Measurements from ENCODE around the gene MAP3K14. TPM values are rescaled to one million over a fixed set of nuclear protein-coding genes. Genes with fewer than 3 reads are reported as not detected.
A peak's percentile ranks its signal among the peaks of the same experiment; 100 is the strongest.

The MAP3K14 gene
- total and polyA plus RNA-seq, 2 of the 4 experiments (the other 2 are of a cell fraction) = 4.1 to 21.7 TPM

DNA sequence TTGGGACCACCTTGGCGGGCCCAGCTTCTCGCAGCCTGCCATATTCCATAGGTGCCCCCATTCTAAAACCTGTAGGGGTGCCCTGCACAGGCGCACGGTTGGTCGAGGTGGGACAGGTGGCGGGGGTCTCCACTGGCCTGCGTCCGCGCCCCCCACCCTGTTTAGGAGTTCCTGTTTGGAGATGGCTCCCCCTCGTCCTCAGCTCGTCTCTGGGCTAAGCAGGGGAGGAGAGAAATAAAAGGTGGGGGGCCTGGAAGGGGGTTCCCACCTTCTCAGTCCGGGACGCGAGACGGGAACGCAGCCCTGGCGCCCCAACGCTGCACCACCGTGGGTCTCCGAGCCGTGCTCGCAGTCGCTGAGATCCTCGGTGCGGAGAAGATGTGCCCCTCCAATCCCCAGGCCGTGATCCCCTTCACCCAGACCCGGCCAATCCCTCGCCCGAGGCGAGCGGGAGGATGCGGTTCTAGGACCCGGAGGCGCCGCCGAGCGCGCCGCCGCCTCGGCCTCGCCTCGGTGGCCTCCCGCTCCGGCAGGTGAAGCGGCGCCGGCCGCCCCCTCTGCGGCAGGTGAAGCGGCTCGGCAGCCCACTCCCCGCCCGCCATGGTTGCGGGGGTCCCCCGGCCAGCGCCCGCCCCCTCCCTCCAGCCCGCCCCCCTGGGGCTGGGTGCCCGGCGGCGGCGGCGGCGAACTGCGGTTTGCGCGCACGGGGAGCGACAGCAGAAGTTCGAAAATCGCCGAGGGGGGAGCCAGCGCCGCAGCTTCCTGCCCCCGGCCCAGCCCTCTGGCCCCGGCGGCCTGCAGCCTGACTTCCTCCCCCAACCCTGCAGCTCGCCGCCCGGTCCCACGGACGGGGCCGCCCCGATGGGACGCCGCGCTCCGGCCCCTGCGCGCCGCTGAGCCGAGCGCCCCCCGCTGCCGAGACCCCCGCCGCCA lies 95.5 kb downstream of the MAP3K14 start, which contains the start of gene FMNL1:
FMNL1 (plus strand) TSS at position 805 of the 933 bp plus-strand sequence. CDS start 240 bp downstream, outside the sequence.
- H2AK9ac ChIP-seq (replicated peaks; ENCODE audit: low read depth, low read length, poor library complexity) = peak within 1 kb of the TSS; percentile 82
- no peak within 1 kb of the TSS; the same call in 1 of the 2 replicates for H3K27ac ChIP-seq (ENCODE audit: insufficient read depth, low read length)
- peak within 1 kb of the TSS; percentile 62 for H3K9ac ChIP-seq (ENCODE audit: low read depth, low read length)
- H3K27me3 ChIP-seq (ENCODE audit: control insufficient read depth, insufficient read depth, low read length) = peaks cover 15% of the 10 kb centered on the region
- DNase-seq (no peak), ATAC-seq (ENCODE audit: low read depth) (peak; percentile 58)
- no peaks in the 10 kb centered on the region for H3K36me3 ChIP-seq (ENCODE audit: control insufficient read depth, insufficient read depth, low read length)
- no peak within 1 kb of the TSS for H2AK5ac ChIP-seq (ENCODE audit: low read depth, low read length)
- no peak within 1 kb of the TSS for H3K4ac ChIP-seq (ENCODE audit: low read depth, low read length)
- no peak within 1 kb of the TSS for H3K14ac ChIP-seq (replicated peaks; ENCODE audit: low read depth, low read length)
- BruUV-seq (replicated peaks) = no TSS peak
- 0 out of 2 replicates have a peak within 1 kb of the TSS, but pooled peaks have one; percentile 70 for H4K5ac ChIP-seq (ENCODE audit: low read depth, low read length)
- WGBS, 2 experiments (ENCODE audit: extremely low coverage in 2 of 2, insufficient read length in 1 of 2) = 0% methylated on average over 9 of the region's 98 CpGs; no CpG with 5 or more reads in 1 of the 2 experiments
- peak within 1 kb of the TSS; percentile 90 for H2AFZ ChIP-seq (replicated peaks; ENCODE audit: low read length, poor library complexity)
- no peak within 1 kb of the TSS; the same call in 2 of the 3 replicates for H2BK15ac ChIP-seq (ENCODE audit: low read depth, low read length)
- H4K20me1 ChIP-seq (ENCODE audit: insufficient read depth, low read length) = no peaks in the 10 kb centered on the region
- TF ChIP-seq RAD21 (IDR thresholded peaks at IDR 0.05; ENCODE audit: low read length) (no peak), RFX5 (IDR thresholded peaks at IDR 0.05; ENCODE audit: low read depth, low read length) (no peak), FOS (IDR thresholded peaks at IDR 0.05; ENCODE audit: low read depth, low read length) (no peak), CEBPB (IDR thresholded peaks at IDR 0.05; ENCODE audit: low read depth, low read length) (no peak), POLR2A (IDR thresholded peaks at IDR 0.05; ENCODE audit: low read depth, low read length) (no peak)
- TF ChIP-seq, protein P1, sequence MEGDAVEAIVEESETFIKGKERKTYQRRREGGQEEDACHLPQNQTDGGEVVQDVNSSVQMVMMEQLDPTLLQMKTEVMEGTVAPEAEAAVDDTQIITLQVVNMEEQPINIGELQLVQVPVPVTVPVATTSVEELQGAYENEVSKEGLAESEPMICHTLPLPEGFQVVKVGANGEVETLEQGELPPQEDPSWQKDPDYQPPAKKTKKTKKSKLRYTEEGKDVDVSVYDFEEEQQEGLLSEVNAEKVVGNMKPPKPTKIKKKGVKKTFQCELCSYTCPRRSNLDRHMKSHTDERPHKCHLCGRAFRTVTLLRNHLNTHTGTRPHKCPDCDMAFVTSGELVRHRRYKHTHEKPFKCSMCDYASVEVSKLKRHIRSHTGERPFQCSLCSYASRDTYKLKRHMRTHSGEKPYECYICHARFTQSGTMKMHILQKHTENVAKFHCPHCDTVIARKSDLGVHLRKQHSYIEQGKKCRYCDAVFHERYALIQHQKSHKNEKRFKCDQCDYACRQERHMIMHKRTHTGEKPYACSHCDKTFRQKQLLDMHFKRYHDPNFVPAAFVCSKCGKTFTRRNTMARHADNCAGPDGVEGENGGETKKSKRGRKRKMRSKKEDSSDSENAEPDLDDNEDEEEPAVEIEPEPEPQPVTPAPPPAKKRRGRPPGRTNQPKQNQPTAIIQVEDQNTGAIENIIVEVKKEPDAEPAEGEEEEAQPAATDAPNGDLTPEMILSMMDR (conservative IDR thresholded peaks at IDR 0.05; ENCODE audit: low read depth, low read length) = no peak
- ChIA-PET POLR2A (ENCODE audit: unreplicated experiment) (no interaction called here), CTCF (no interaction called here)
- H3K56ac ChIP-seq (ENCODE audit: extremely low read depth, insufficient read depth, low read length) = no peak within 1 kb of the TSS
- in situ Hi-C loops (cut with MboI; ENCODE audit: low sequenced_read_pairs) (loop anchor here (25.0 kb wide), 1 partner anchor 366 kb away; no protein-coding TSS in a partner anchor), dilution Hi-C loops (cut with HindIII; ENCODE audit: low sequenced_read_pairs, unreplicated experiment) (no loop called here), intact Hi-C loops (cut with micrococcal nuclease) (no loop called here)
- H3K4me2 ChIP-seq (ENCODE audit: low read depth, low read length) = peak within 1 kb of the TSS; percentile 99
- no peak within 1 kb of the TSS; the same call in 1 of the 2 replicates for H3K18ac ChIP-seq (ENCODE audit: low read depth, low read length)
- H3K79me1 ChIP-seq (ENCODE audit: low read depth in 1 of 2, low read length in 2 of 2) = peaks cover 0 to under 1% of the 10 kb centered on the region in 2 experiments; a peak in 1 of 4 replicates
- peak within 1 kb of the TSS in 1 of 2 experiments; percentile 53; a peak in 1 of 4 replicates for H4K8ac ChIP-seq (ENCODE audit: low read depth in 2 of 2, low read length in 2 of 2)
- no peak within 1 kb of the TSS for H2BK20ac ChIP-seq (ENCODE audit: low read depth, low read length)
- H3K4me1 ChIP-seq (ENCODE audit: control insufficient read depth, insufficient read depth, low read length) = peaks cover 9% of the 10 kb centered on the region; the same call in 1 of the 2 replicates
- H3K23ac ChIP-seq (ENCODE audit: low read depth, low read length) = no peak within 1 kb of the TSS; the same call in 1 of the 2 replicates
- peak within 1 kb of the TSS; percentile 13 for H2BK5ac ChIP-seq (ENCODE audit: low read depth, low read length, poor library complexity, severe bottlenecking)
- no peaks in the 10 kb centered on the region for H3K9me1 ChIP-seq (ENCODE audit: insufficient read depth, low read length)
- no peaks in the 10 kb centered on the region for H3K9me3 ChIP-seq (ENCODE audit: control insufficient read depth, insufficient read depth, low read length)
- no peak within 1 kb of the TSS for H4K91ac ChIP-seq (ENCODE audit: insufficient read depth, low read depth, low read length)
- H3K4me3 ChIP-seq (ENCODE audit: insufficient read depth, low read depth, low read length) = peak within 1 kb of the TSS; percentile 56
- no peak within 1 kb of the TSS for H2BK120ac ChIP-seq (ENCODE audit: low read depth, low read length)
